HG02840 (cell line): Measurements from ENCODE around the gene MARCKS.
"Not testable (repeated sequence)": the region's sequence is repeated elsewhere in the genome, so short reads cannot be mapped to it uniquely, and the experiment has no call there.

Experiments
- ATAC-seq: cut with Tn5 transposase; IDR thresholded peaks from one replicate; pipeline ENCODE4 v1.9.1; 2021; ENCODE audit warnings: mild to moderate bottlenecking, moderate library complexity, moderate number of reproducible peaks; ENCODE audit not compliant: unreplicated experiment, low FRiP score

Gene MARCKS

DNA sequence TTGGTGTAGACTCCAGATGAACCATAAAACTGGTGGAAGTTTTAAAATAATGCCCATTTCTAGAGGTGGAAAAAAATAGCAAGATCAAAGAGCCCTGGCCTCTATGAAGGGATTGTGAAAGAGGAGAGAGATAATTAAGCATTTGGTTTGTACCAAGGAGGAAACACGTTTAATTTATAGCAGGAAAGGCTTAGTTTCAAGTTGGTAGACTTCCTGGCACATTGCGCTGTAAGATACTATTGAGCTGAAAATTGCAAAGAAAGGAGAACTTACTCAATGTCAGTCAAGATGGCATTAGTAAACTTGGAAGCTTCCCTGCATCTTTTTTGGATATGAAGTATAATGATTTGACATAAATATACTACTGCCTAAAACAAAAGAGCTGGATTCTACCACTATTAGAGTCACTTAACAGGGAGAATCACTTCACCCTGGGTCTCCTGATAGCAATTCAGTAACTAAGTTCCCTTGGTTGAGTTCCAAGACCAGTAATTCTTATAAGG lies 24.4 kb downstream of the MARCKS start:
- no peak for ATAC-seq

DNA sequence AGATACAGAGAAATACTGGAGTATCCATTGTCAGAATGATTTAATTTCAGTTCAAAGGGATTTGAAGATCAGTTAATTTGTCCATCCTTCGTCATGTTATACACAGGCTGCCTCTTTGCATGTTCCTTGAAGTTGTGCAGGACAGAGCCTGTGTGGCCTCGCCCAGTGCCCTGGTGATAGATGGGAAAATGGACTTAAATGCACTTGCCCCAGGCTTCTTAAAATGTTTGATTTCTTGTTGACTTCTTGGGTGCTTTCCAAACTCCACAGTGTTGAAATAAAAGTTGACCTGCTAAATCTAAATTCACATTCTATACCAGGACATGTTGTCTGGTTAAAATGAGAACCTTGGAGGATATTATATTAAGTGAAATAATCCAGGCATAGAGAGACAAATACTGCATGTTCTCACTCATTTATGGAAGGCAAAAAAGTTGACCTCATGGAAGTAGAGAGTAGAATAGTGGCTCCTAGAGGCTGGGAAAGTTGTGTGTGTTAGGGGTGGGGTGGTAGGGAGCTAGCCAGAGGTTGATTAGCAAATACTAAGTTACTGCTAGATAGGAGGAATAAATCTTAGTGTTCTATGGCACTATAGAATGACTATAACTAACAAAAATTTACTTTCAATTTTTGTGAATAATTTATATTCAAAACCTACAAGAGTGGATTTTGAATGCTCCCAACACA lies 25.3 kb downstream of the MARCKS start:
- no peak for ATAC-seq

DNA sequence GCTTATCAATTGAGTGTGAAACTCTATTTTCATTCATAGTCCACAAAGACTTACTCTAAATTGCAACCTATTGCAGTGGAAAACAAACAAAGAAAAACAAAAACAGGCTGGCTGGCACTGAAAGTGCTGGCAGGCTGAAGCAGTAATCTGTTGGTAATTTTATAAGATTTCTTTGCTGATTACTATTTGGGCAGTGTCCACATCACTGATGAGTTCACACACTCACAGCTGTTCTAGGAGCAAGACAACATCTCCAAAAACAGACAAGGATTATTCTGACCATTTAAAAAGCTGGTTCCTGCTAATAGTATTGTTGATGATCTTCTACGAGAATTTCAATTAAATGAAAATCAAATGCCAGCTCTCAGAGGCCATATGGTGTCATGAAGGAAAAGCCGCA lies 26.9 kb downstream of the MARCKS start:
- no peak for ATAC-seq

DNA sequence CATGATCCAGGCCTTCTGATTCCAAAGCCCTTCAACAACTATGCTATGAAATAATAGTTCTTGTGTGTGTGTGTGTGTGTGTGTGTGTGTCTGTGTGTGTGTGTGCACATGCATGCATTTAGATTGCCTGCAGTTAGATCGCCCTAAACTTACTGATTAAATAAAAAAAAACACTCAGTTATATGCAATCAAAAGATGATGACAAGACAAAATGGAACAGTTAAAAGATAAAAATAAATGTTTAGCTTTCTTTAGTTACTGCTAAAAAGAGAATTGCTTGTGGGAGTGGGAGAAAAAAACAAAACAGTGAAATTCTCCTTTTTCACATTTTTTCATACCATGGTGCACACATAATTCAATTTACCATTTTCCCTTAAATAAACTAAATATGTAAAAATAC lies 29.4 kb downstream of the MARCKS start:
- no peak for ATAC-seq

DNA sequence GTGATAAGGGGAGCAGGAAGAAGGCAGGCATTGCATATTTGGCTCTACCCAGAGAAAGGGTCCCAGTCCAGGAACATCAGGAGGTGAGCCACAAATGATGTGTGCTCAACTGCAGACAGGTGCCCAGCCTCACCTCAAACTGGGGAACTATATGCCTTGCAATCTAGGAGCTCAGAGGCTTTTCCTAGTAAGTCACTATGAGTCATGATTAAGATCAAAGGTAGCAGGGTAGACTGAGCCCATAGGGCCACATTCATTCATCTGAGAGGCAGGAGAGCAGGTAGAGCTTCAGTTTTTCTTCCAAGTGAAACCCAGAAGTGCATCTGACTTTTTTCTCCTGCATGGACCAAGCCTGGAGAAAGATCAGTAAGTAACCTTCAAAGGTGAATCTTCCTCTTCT lies 31.3 kb downstream of the MARCKS start:
- ATAC-seq, result no peak

DNA sequence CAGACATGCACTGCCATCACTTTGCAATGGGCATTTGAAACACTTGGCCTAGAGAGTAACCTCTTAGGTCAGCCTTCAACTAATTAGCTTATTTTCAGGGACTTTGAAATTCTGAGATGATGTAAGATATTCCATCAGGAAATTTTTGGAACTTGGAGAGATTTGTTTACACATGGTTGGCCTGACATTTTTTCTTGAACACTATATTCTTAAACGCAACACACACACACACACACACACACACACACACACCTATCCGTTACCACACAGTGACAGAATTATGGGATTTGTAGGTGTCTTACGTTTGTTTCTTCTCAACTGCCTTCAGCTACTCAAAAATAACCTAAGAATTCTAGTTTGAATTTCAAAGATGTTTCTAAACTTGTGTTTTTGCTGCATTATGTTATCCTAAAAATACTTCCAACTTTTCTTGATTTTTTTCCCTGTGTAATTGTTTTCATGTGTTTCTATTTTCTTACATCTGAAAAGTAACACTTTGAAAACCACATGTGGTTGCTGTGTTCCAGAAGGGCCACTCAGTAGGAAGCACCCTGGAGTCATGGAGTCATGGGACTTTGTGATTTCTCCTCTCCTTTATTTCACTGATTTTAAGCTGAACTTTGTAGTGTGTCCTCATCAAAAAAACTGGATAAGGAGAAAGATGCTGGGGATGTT lies 31.9 kb downstream of the MARCKS start:
- ATAC-seq, result no peak

DNA sequence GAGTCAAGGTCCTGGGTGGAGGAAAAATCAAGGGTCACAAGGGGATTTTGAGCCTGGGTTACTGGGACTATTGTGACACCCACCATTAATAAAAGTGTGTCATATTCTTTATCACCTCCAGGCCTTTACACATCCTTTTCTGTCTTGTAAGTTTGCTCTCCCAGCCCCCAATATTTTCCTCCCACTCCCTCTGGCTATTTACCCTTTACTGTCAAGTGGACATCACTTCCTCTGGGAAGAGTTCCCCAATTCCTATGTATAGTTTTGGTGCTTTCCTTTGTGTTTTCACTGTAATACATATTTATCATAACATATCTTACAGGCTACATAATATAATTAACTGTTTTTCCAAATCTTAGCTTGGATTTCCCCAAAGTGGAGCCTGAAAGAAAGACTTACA lies 36.3 kb downstream of the MARCKS start:
- ATAC-seq, result no peak

DNA sequence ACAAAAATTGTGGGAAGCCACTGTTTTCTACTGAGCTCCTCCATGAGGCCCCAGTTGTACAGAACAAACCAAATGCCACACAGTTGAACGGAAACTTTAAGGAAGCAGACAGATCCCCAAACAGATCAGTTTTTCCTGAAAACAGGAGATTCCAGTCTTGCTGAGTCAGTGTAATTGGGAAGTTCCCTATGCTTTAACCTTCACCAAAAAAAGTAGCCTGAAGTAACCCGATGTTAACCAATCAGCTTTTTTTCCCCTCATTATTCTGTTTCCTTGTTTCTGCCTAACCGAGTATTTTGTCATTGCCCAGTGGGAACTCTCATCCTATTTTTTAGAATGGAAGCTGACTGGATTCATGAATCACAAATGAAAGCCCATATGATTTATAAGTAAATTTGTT lies 36.7 kb downstream of the MARCKS start:
- ATAC-seq, result no peak

DNA sequence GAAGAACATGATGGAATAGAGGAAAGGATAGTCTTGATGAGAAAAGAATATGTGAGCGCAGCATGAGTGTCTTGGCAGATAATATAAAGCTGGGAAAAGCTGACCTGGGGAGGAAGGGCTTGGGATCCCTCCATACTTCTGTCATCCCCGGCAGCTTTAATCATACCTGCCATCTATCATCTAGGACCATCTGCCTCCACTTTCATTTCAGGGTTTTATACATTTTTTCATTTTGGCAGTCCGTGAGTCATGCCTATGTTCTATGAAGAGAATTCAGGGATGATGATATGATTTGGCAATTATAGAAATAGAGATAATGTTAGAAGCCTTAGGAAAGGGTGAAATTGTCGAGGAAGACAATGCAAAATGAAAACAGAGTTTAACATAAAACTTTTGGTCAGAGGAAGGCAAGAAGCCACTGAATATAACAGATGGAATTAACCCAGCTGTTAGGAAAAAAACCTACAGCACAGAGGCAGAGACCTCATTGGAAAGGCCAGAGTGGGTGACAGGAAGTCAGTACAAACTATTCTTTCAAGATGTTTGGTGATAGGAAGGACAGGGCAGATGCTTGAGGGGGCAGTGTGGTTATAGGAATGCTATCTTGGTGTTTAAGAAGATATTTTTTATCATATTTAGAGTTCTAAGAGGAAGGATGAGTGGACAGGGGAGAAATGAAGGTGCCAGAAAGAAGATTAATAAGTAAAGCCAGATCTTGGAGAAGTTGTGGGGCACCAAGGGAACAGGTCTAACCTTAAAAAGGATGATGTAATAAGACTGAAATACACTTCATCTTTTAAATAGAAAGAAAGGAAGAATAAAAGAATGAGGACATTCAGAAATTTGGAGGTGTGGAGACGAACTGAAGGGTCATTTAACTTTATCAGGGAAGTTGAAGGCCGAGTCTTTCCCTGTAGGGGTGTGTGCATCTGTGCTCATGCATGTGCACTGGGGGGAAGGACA lies 37.8 kb downstream of the MARCKS start:
- ATAC-seq, result no peak

DNA sequence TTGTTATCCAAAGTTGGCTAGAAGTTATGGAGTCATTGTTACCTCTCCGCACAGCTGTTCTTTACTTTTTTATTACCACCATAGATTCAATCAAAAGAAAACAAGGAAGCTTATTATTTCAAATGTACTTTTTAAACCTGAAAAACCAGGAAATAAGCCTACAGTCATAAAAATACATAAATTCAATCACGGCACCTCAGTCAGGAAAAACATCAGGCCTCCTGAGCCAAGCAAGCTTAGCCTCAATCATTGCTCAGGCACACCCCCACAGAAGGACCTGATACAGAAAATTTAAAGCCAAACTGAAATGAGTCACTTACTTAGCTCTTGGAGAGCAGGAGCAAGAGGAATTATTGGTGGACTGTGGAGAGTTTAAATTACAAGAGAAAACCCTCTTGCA lies 44.3 kb downstream of the MARCKS start:
- no peak for ATAC-seq

DNA sequence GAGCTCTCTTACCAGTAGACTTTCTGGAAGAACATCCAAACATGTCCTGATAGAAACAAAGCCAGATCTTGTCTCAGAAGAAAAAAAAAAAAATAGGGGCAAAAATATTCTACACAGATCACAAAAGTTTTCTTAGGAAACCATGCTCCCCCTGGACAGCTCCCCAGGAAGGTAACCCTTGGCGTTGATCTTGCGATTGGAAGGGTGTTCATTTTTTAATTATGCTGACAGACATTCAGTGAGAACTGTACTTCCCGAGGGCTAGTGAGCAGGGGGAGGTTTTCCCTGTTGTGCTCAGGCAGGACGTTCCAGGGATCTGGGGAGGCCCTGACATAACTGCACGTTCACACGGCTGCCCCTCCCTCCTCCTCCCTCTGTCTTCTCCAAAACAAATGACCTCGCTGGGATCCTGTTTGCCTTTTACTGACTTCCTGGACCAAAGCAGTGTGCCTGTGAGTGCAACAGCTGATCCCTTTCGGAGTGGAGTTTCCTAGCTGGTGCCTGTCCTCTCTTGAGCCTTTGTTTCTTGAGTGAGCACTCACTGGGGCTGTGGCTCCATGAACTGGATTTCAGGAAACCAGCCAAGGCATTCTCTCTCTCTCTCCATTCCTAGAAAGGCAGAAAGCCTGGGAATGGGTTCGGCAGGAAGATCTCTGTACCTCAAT lies 46.7 kb downstream of the MARCKS start:
- no peak for ATAC-seq

DNA sequence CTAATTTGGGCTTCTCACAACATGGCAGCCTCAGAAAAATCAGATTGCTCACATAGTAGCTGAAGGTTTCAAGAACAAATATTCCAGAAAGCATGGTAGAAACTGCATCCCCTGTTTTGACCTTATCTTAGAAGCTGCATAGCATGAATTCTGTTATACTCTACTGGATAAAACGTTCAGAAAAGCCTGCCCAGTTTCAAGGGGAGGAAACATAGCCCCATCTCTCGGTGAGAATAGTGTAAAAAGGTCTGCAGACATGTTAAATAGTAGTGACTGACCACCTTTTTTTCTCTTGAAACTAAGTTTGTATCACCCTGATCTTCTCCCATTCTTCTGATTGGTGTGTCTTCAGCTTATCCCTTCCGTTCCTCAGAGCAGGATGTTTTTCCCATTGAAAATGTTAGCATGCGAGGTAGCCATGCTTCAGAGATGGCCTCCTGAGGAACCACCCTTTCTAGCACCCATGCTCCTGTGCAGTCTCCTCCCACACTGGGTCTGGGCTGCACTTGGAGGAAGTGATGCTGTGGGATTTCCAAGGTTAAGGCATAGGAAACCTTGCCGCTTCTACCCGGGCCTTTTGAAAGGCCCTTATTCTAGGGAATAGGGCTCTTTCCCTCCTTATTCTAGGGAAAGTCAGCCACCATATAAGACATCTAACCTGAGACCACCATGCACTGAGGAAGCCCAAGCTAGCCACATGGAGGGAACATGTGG lies 50.1 kb downstream of the MARCKS start:
- ATAC-seq, result no peak

DNA sequence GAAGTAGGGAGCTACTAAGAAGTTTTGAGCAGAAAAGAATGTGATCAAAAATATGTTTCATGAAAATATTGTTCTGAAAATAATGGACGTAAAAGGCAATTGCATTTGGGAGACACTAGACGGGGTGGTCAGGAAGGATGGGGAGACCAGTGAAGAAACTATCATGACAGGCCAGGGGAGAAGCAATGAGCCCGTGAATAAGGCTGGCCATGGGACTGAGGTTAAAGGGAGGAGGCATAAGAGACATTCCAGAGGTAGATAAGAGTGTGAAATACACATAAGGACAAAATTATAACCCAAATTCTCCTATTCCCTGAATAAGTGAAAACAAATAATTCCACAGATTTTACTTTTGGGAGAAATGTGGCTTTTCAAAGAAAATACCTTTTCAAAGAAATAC lies 51.7 kb downstream of the MARCKS start:
- ATAC-seq, result no peak

DNA sequence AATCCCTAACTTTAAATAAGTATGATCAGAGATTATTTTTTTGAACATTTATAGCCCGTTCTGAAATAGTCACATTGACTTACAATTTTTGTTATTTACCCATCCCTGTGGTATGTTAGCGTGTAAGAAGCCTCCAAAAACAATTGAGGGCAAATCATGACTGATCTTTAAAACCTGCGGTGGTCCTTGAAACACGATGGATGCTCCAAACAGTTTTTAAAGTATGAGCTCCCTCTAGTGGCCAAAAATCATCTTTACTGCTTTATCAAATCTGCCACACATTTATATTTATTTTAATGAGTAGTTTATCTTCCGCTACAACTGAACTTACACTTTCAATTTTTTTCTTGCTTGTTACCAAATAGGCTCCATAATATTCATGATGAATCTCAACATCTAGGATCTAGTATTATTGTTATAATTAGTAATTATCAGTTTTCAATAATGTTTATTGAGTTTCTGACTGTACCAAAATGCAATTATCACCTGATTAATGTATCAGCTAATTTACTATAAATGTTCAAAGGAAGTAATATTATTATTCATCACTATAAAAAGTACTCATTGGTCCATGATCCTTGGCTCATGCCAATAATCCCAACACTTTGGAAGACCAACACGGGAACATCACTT lies 52.2 kb downstream of the MARCKS start:
- no peak for ATAC-seq

DNA sequence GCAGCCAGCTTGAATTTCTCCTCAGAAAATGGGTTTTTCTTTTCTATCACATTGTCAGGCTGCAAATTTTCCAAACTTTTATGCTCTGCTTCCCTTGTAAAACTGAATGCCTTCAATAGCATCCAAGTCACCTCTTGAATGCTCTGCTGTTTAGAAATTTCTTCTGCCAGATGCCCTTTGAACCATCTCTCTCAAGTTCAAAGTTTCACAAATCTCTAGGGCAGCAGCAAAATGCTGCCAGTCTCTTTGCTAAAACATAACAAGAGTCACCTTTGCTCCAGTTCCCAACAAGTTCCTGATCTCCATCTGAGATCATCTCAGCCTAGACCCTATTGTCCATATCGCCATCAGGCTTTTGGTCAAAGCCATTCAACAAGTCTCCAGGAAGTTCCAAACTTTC lies 53.1 kb downstream of the MARCKS start:
- not testable (repeated sequence) for ATAC-seq
